ENCODE results near the gene COL5A2. TPM values are rescaled to one million over a fixed set of nuclear protein-coding genes. Genes with fewer than 3 reads are reported as not detected.

Gene COL5A2
- total and polyA plus RNA-seq, 9 of the 15 experiments (the other 6 are each of a cell fraction or from before 2014, with no cell fraction given): 0.01 to 0.54 (median 0.19) TPM

GRCh38 chr2:189118386-189118785 lies 61.2 kb downstream of the COL5A2 start (continued):
- TF ChIP-seq E2F4 (CRISPR knock-in tag; IDR thresholded peaks at IDR 0.05; ENCODE audit: low read depth): no peak
- no peak for TF ChIP-seq ESRRA (IDR thresholded peaks at IDR 0.05; ENCODE audit: borderline replicate concordance, low read depth)
- no peak for TF ChIP-seq SMARCA5 (IDR thresholded peaks at IDR 0.05)

- no peak overlapping the region for H3K9ac ChIP-seq (ENCODE audit: insufficient read depth in 1 of 2, low read depth in 2 of 2, low read length in 2 of 2)
- H3K36me3 ChIP-seq (ENCODE audit: control insufficient read depth, insufficient read depth, low read length): no peaks in the 10 kb centered on the region
- ChIA-PET POLR2A (no interaction called here), CTCF (ENCODE audit: low intra/inter-chr PET ratio) (no interaction called here)
- H3K9me1 ChIP-seq (ENCODE audit: control insufficient read depth, insufficient read depth, low read length): no peaks in the 10 kb centered on the region
- in situ Hi-C loops (cut with MboI) (no loop called here), intact Hi-C loops (cut with micrococcal nuclease) (no loop called here)
- no peaks in the 10 kb centered on the region for H4K20me1 ChIP-seq (replicated peaks; ENCODE audit: control insufficient read depth, insufficient read depth, low read length)
- no peak overlapping the region for H3K4me2 ChIP-seq (ENCODE audit: insufficient read depth, low read length)
- H3K9me3 ChIP-seq (replicated peaks; ENCODE audit: control insufficient read depth, insufficient read depth, low read depth, low read length): no peaks in the 10 kb centered on the region
- DNase-seq (ENCODE audit: extremely low read depth in 1 of 4, low spot score in 3 of 4) (no peak), FAIRE-seq (no peak), ATAC-seq (no peak)
- no peak overlapping the region for H2AFZ ChIP-seq (ENCODE audit: low read depth, low read length)
- H3K27me3 ChIP-seq (ENCODE audit: control insufficient read depth in 2 of 2, insufficient read depth in 2 of 2, low read length in 2 of 2): no peaks in the 10 kb centered on the region
- no TSS peak for BruUV-seq (replicated peaks)
- TF ChIP-seq ZBTB8A (IDR thresholded peaks at IDR 0.05; ENCODE audit: partially characterized antibody) (no peak), ZNF780A (CRISPR knock-in tag; IDR thresholded peaks at IDR 0.05) (no peak)
- H3K79me2 ChIP-seq (ENCODE audit: control insufficient read depth, insufficient read depth, low read length): no peaks in the 10 kb centered on the region
- no peak overlapping the region for H3K27ac ChIP-seq (ENCODE audit: extremely low read depth, low read depth, low read length)
- no peaks in the 10 kb centered on the region for H3K4me1 ChIP-seq (replicated peaks in 1 of 2; ENCODE audit: control insufficient read depth in 2 of 2, insufficient read depth in 2 of 2, low read length in 2 of 2)
- 0% methylated on average over 1 of the region's 1 CpG for WGBS (ENCODE audit: insufficient coverage, low coverage, missing lambda C conversion rate)
- no peak overlapping the region for H3K4me3 ChIP-seq
Observed at GRCh38 chr2:189116979-189117378, 62.6 kb downstream of the COL5A2 start.
